GM23338 (cell line): ENCODE data around the gene IRX2. TPM values are rescaled to one million over a fixed set of nuclear protein-coding genes. Genes with fewer than 3 reads are reported as not detected.

Source experiments
- ATAC-seq: fragments of 200-7000 bp; cut with Tn5 transposase; 3 replicates; pipeline ENCODE4 v1.9.1; 2020
- DNase-seq: peaks from one replicate; pipeline ENCODE4 v3.0.0-alpha.2; 2015; ENCODE audit warnings: low spot score
- H2AFZ ChIP-seq: fragments of 200-600 bp; sonication (generic); 2 replicates; pipeline ENCODE4 v1.8.0; 2016; ENCODE audit warnings: antibody characterized with exemption, mild to moderate bottlenecking, moderate library complexity
- H3F3A ChIP-seq: fragments of 200-600 bp; sonication (generic); replicated peaks from 2 replicates; pipeline ENCODE4 v1.8.0; 2017; ENCODE audit warnings: antibody characterized with exemption, mixed run types, low read depth
- H3K27ac ChIP-seq: fragments of 200-600 bp; sonication (generic); 2 replicates; pipeline ENCODE4 v1.6.1; 2016; ENCODE audit warnings: low read depth
- H3K27me3 ChIP-seq: fragments of 200-600 bp; sonication (generic); 2 replicates; pipeline ENCODE4 v1.8.0; 2016; ENCODE audit warnings: mild to moderate bottlenecking, mixed run types, moderate library complexity; ENCODE audit not compliant: insufficient read depth
- H3K36me3 ChIP-seq: fragments of 200-600 bp; sonication (generic); 2 replicates; pipeline ENCODE4 v1.8.0; 2016; ENCODE audit warnings: mild to moderate bottlenecking; ENCODE audit not compliant: insufficient read depth
- H3K4me1 ChIP-seq: fragments of 200-600 bp; sonication (generic); 2 replicates; pipeline ENCODE4 v1.8.0; 2016; ENCODE audit warnings: mild to moderate bottlenecking, moderate library complexity; ENCODE audit not compliant: insufficient read depth
- H3K4me2 ChIP-seq: fragments of 200-600 bp; sonication (generic); 2 replicates; pipeline ENCODE4 v1.7.1; 2017; ENCODE audit warnings: mixed run types
- H3K4me3 ChIP-seq: fragments of 200-600 bp; sonication (generic); 2 replicates; pipeline ENCODE4 v1.6.1; 2016; ENCODE audit warnings: mixed run types
- H3K79me2 ChIP-seq: fragments of 200-600 bp; sonication (generic); replicated peaks from 2 replicates; pipeline ENCODE4 v1.8.0; 2017; ENCODE audit warnings: mild to moderate bottlenecking; ENCODE audit not compliant: insufficient read depth
- H3K9me2 ChIP-seq: fragments of 200-600 bp; sonication (generic); 2 replicates; pipeline ENCODE4 v1.8.0; 2017; ENCODE audit not compliant: insufficient read depth
- H4K20me1 ChIP-seq: fragments of 200-600 bp; sonication (generic); replicated peaks from 2 replicates; pipeline ENCODE4 v1.8.0; 2017; ENCODE audit warnings: mild to moderate bottlenecking; ENCODE audit not compliant: insufficient read depth
- H3K27ac Mint-ChIP-seq: 2 replicates; pipeline ENCODE4 v1.8.0; 2020; ENCODE audit warnings: inconsistent platforms, mild to moderate bottlenecking, moderate library complexity, mixed read lengths
- H3K27me3 Mint-ChIP-seq: 3 replicates; pipeline ENCODE4 v1.8.0; 2022; ENCODE audit warnings: low read depth, mild to moderate bottlenecking, moderate library complexity, mixed read lengths, inconsistent platforms; ENCODE audit not compliant: insufficient read depth, poor library complexity
- H3K36me3 Mint-ChIP-seq: 3 replicates; pipeline ENCODE4 v1.8.0; 2021; ENCODE audit warnings: low read depth, mild to moderate bottlenecking, inconsistent platforms, moderate library complexity, mixed read lengths
- H3K4me1 Mint-ChIP-seq: 3 replicates; pipeline ENCODE4 v1.8.0; 2020; ENCODE audit warnings: mild to moderate bottlenecking, inconsistent platforms, mixed read lengths
- H3K4me3 Mint-ChIP-seq: 3 replicates; pipeline ENCODE4 v1.8.0; 2021; ENCODE audit warnings: moderate library complexity, mild to moderate bottlenecking, inconsistent platforms, mixed read lengths
- H3K9me3 Mint-ChIP-seq: 3 replicates; pipeline ENCODE4 v1.8.0; 2020; ENCODE audit warnings: moderate library complexity, mild to moderate bottlenecking, inconsistent platforms, mixed read lengths
- CREB1 ChIP-seq: fragments of 250-450 bp; sonication (Bioruptor Pico); IDR thresholded peaks from 2 replicates; pipeline ENCODE4 v1.5.0; 2020; ENCODE audit warnings: low read depth, mild to moderate bottlenecking, moderate library complexity
- EZH2 ChIP-seq: fragments of 200-600 bp; sonication (generic); IDR thresholded peaks from one replicate; pipeline ENCODE4 v1.8.0; 2017; ENCODE audit warnings: antibody characterized with exemption, mild to moderate bottlenecking, low read depth; ENCODE audit not compliant: unreplicated experiment
- EZH2phosphoT487 ChIP-seq: fragments of 200-600 bp; sonication (generic); IDR thresholded peaks from one replicate; pipeline ENCODE4 v1.8.1; 2018; ENCODE audit warnings: antibody characterized with exemption; ENCODE audit not compliant: unreplicated experiment
- JUNB ChIP-seq: IDR thresholded peaks from one replicate; pipeline ENCODE4 v1.6.1; 2016; ENCODE audit warnings: antibody characterized with exemption; ENCODE audit not compliant: unreplicated experiment
- NANOG ChIP-seq: IDR thresholded peaks from 2 replicates; pipeline ENCODE4 v1.6.1; 2016; ENCODE audit warnings: antibody characterized with exemption, borderline replicate concordance
- POLR2AphosphoS5 ChIP-seq: IDR thresholded peaks from 2 replicates; pipeline ENCODE4 v1.6.1; 2016; ENCODE audit warnings: antibody characterized with exemption, low read depth
- STAT1 ChIP-seq: IDR thresholded peaks from one replicate; pipeline ENCODE4 v1.6.1; 2016; ENCODE audit warnings: antibody characterized with exemption; ENCODE audit not compliant: unreplicated experiment
- ZNF114 ChIP-seq: fragments of 250-450 bp; sonication (Bioruptor Pico); IDR thresholded peaks from 2 replicates; pipeline ENCODE4 v1.5.0; 2020; ENCODE audit warnings: mild to moderate bottlenecking, moderate library complexity
- ZNF331 ChIP-seq: fragments of 250-450 bp; sonication (Bioruptor Pico); IDR thresholded peaks from 2 replicates; pipeline ENCODE4 v1.5.0; 2020; ENCODE audit warnings: low read depth, mild to moderate bottlenecking, moderate library complexity
- polyA plus RNA-seq: library from polyadenylated mRNA; unstranded; fragments of >200 nt; fragmentation: Nextera tagmentation; extraction: Ambion mirVana; gene quantifications from 2 replicates; pipeline ENCODE4 v1.2.1, GENCODE V29; 2016
- total RNA-seq: library from RNA; depleted of rRNA; stranded (reverse); fragments of >200 nt; shearing (Covaris generic); gene quantifications from 2 replicates; pipeline ENCODE4 v1.2.3, GENCODE V29; 2014
- TF ChIP-seq, protein P1 (sequence below): fragments of 250-450 bp; sonication (Bioruptor Pico); IDR thresholded peaks from 2 replicates; pipeline ENCODE4 v1.5.0; 2020; ENCODE audit warnings: mild to moderate bottlenecking, moderate library complexity
- TF ChIP-seq, protein P2 (sequence below), 2 experiments: fragments of 200-600 bp in 1 of 2; sonication (generic) in 1 of 2; conservative IDR thresholded peaks; 2 replicates each; pipeline versions ENCODE4 v1.5.1 to v1.6.1; 2016 to 2017; ENCODE audit warnings: antibody characterized with exemption in 2 of 2, low read depth in 2 of 2, mild to moderate bottlenecking in 2 of 2, moderate library complexity in 1 of 2
- TF ChIP-seq, protein P3 (sequence below): IDR thresholded peaks from 2 replicates; pipeline ENCODE4 v1.6.1; 2016; ENCODE audit warnings: antibody characterized with exemption
- TF ChIP-seq, protein P4 (sequence below): IDR thresholded peaks from one replicate; pipeline ENCODE4 v1.6.1; 2018; ENCODE audit warnings: antibody characterized with exemption; ENCODE audit not compliant: unreplicated experiment

IRX2 gene
- total and polyA plus RNA-seq, 2 experiments from 2014 or later = 13.6 to 25.3 TPM

DNA sequence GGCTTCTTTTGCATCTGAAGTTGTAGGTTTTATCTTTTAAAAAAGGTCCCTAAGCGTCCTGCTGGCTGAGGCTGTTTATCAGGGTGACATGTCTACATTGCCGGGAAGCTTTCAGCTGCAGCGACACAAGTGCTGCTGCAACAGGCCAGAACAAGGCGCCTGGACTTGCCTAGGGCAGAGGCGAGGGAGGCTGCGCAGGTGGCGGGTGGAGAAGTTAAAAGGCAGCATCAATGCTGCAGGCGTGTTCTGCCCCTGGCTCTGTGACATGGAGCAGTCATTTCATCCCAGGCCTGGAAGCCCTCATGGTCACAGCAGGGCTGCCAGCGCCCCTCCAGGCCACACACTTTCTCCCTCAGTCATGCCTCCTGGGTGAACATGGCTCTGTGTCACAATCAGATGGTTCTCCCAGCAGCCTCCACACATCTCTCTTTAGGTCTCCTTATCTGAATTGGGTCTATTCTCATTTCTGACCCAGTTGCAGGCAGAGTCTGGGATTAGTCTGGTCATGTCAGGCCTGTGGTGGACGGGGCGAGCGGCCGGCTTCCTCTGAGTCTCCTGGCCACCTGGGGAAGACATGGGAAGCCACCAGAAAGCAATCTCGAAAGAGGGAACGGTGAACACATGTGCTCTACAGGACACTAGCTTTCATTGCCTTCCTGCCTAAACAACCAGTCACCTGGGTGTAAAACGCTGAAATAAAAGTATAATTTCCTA lies 41.3 kb downstream of the IRX2 start:
- no peaks in the 10 kb centered on the region for H3K27me3 ChIP-seq
- Mint-ChIP-seq H3K27me3 (peaks cover 11% of the 10 kb centered on the region), H3K27ac (no peak overlapping the region), H3K4me3 (no peak overlapping the region), H3K36me3 (no peaks in the 10 kb centered on the region), H3K9me3 (no peaks in the 10 kb centered on the region; the same call in 2 of the 3 replicates), H3K4me1 (peaks cover 9% of the 10 kb centered on the region)
- H4K20me1 ChIP-seq = no peaks in the 10 kb centered on the region
- peak; percentile 50; the same call in 2 of the 3 replicates for ATAC-seq
- H3K36me3 ChIP-seq = no peaks in the 10 kb centered on the region
- 0 out of 2 replicates have a peak overlapping the region, but pooled peaks have one; percentile 69 for H2AFZ ChIP-seq
- no peak overlapping the region for H3K4me3 ChIP-seq
- no peak overlapping the region for H3K4me2 ChIP-seq
- H3K79me2 ChIP-seq = no peaks in the 10 kb centered on the region
- no peaks in the 10 kb centered on the region; the same call in 1 of the 2 replicates for H3K4me1 ChIP-seq
- no peaks in the 10 kb centered on the region for H3F3A ChIP-seq
- no peak overlapping the region for H3K27ac ChIP-seq
- TF ChIP-seq ZNF114 (CRISPR knock-in tag) (no peak), POLR2AphosphoS5 (no peak), EZH2 (no peak), CREB1 (CRISPR knock-in tag) (no peak), ZNF331 (no peak), STAT1 (no peak), NANOG (no peak), EZH2phosphoT487 (no peak), JUNB (no peak)
- TF ChIP-seq, protein P1, sequence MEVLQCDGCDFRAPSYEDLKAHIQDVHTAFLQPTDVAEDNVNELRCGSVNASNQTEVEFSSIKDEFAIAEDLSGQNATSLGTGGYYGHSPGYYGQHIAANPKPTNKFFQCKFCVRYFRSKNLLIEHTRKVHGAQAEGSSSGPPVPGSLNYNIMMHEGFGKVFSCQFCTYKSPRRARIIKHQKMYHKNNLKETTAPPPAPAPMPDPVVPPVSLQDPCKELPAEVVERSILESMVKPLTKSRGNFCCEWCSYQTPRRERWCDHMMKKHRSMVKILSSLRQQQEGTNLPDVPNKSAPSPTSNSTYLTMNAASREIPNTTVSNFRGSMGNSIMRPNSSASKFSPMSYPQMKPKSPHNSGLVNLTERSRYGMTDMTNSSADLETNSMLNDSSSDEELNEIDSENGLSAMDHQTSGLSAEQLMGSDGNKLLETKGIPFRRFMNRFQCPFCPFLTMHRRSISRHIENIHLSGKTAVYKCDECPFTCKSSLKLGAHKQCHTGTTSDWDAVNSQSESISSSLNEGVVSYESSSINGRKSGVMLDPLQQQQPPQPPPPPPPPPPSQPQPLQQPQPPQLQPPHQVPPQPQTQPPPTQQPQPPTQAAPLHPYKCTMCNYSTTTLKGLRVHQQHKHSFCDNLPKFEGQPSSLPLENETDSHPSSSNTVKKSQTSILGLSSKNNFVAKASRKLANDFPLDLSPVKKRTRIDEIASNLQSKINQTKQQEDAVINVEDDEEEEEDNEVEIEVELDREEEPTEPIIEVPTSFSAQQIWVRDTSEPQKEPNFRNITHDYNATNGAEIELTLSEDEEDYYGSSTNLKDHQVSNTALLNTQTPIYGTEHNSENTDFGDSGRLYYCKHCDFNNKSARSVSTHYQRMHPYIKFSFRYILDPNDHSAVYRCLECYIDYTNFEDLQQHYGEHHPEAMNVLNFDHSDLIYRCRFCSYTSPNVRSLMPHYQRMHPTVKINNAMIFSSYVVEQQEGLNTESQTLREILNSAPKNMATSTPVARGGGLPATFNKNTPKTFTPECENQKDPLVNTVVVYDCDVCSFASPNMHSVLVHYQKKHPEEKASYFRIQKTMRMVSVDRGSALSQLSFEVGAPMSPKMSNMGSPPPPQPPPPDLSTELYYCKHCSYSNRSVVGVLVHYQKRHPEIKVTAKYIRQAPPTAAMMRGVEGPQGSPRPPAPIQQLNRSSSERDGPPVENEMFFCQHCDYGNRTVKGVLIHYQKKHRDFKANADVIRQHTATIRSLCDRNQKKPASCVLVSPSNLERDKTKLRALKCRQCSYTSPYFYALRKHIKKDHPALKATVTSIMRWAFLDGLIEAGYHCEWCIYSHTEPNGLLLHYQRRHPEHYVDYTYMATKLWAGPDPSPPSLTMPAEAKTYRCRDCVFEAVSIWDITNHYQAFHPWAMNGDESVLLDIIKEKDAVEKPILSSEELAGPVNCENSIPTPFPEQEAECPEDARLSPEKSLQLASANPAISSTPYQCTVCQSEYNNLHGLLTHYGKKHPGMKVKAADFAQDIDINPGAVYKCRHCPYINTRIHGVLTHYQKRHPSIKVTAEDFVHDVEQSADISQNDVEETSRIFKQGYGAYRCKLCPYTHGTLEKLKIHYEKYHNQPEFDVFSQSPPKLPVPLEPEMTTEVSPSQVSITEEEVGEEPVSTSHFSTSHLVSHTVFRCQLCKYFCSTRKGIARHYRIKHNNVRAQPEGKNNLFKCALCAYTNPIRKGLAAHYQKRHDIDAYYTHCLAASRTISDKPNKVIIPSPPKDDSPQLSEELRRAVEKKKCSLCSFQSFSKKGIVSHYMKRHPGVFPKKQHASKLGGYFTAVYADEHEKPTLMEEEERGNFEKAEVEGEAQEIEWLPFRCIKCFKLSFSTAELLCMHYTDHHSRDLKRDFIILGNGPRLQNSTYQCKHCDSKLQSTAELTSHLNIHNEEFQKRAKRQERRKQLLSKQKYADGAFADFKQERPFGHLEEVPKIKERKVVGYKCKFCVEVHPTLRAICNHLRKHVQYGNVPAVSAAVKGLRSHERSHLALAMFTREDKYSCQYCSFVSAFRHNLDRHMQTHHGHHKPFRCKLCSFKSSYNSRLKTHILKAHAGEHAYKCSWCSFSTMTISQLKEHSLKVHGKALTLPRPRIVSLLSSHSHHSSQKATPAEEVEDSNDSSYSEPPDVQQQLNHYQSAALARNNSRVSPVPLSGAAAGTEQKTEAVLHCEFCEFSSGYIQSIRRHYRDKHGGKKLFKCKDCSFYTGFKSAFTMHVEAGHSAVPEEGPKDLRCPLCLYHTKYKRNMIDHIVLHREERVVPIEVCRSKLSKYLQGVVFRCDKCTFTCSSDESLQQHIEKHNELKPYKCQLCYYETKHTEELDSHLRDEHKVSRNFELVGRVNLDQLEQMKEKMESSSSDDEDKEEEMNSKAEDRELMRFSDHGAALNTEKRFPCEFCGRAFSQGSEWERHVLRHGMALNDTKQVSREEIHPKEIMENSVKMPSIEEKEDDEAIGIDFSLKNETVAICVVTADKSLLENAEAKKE = no peak
- TF ChIP-seq, protein P2, sequence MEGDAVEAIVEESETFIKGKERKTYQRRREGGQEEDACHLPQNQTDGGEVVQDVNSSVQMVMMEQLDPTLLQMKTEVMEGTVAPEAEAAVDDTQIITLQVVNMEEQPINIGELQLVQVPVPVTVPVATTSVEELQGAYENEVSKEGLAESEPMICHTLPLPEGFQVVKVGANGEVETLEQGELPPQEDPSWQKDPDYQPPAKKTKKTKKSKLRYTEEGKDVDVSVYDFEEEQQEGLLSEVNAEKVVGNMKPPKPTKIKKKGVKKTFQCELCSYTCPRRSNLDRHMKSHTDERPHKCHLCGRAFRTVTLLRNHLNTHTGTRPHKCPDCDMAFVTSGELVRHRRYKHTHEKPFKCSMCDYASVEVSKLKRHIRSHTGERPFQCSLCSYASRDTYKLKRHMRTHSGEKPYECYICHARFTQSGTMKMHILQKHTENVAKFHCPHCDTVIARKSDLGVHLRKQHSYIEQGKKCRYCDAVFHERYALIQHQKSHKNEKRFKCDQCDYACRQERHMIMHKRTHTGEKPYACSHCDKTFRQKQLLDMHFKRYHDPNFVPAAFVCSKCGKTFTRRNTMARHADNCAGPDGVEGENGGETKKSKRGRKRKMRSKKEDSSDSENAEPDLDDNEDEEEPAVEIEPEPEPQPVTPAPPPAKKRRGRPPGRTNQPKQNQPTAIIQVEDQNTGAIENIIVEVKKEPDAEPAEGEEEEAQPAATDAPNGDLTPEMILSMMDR (conservative IDR thresholded peaks at IDR 0.05; ENCODE audit: low read depth in 2 of 2) = no peak
- TF ChIP-seq, protein P3, sequence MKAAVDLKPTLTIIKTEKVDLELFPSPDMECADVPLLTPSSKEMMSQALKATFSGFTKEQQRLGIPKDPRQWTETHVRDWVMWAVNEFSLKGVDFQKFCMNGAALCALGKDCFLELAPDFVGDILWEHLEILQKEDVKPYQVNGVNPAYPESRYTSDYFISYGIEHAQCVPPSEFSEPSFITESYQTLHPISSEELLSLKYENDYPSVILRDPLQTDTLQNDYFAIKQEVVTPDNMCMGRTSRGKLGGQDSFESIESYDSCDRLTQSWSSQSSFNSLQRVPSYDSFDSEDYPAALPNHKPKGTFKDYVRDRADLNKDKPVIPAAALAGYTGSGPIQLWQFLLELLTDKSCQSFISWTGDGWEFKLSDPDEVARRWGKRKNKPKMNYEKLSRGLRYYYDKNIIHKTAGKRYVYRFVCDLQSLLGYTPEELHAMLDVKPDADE = no peak
- TF ChIP-seq, protein P4, sequence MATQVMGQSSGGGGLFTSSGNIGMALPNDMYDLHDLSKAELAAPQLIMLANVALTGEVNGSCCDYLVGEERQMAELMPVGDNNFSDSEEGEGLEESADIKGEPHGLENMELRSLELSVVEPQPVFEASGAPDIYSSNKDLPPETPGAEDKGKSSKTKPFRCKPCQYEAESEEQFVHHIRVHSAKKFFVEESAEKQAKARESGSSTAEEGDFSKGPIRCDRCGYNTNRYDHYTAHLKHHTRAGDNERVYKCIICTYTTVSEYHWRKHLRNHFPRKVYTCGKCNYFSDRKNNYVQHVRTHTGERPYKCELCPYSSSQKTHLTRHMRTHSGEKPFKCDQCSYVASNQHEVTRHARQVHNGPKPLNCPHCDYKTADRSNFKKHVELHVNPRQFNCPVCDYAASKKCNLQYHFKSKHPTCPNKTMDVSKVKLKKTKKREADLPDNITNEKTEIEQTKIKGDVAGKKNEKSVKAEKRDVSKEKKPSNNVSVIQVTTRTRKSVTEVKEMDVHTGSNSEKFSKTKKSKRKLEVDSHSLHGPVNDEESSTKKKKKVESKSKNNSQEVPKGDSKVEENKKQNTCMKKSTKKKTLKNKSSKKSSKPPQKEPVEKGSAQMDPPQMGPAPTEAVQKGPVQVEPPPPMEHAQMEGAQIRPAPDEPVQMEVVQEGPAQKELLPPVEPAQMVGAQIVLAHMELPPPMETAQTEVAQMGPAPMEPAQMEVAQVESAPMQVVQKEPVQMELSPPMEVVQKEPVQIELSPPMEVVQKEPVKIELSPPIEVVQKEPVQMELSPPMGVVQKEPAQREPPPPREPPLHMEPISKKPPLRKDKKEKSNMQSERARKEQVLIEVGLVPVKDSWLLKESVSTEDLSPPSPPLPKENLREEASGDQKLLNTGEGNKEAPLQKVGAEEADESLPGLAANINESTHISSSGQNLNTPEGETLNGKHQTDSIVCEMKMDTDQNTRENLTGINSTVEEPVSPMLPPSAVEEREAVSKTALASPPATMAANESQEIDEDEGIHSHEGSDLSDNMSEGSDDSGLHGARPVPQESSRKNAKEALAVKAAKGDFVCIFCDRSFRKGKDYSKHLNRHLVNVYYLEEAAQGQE = no peak
- no peak for DNase-seq
- no peaks in the 10 kb centered on the region for H3K9me2 ChIP-seq
